H9 (cell line): ENCODE results near the gene SIPA1L3. TPM values are rescaled to one million over a fixed set of nuclear protein-coding genes. Genes with fewer than 3 reads are reported as not detected.

Experiments
- DNase-seq: peaks from one replicate; pipeline ENCODE4 v3.0.0-alpha.2; 2017
- H2AFZ ChIP-seq: one replicate; pipeline ENCODE4 v1.6.1; 2013; ENCODE audit warnings: mild to moderate bottlenecking, low read length, control low read depth, moderate library complexity
- H2AK5ac ChIP-seq: 2 replicates; pipeline ENCODE4 v1.6.1; 2013; ENCODE audit warnings: low read length, control low read depth, mixed read lengths; ENCODE audit not compliant: insufficient read length
- H2BK120ac ChIP-seq: one replicate; pipeline ENCODE4 v1.6.1; 2013; ENCODE audit warnings: low read depth, mild to moderate bottlenecking, low read length, control low read depth, inconsistent platforms; ENCODE audit not compliant: poor library complexity, severe bottlenecking
- H2BK12ac ChIP-seq: 2 replicates; pipeline ENCODE4 v1.6.1; 2013; ENCODE audit warnings: low read length, control low read depth, mixed read lengths, low read depth; ENCODE audit not compliant: insufficient read length
- H2BK15ac ChIP-seq: 2 replicates; pipeline ENCODE4 v1.6.1; 2013; ENCODE audit warnings: low read depth, low read length, control low read depth
- H2BK20ac ChIP-seq: one replicate; pipeline ENCODE4 v1.6.1; 2013; ENCODE audit warnings: low read depth, mild to moderate bottlenecking, low read length, control low read depth, inconsistent platforms; ENCODE audit not compliant: poor library complexity, severe bottlenecking
- H2BK5ac ChIP-seq: 2 replicates; pipeline ENCODE4 v1.6.1; 2013; ENCODE audit warnings: low read length, control low read depth, mixed read lengths; ENCODE audit not compliant: insufficient read length
- H3K14ac ChIP-seq: 2 replicates; pipeline ENCODE4 v1.6.1; 2013; ENCODE audit warnings: low read length, control low read depth; ENCODE audit not compliant: insufficient read depth
- H3K18ac ChIP-seq: 2 replicates; pipeline ENCODE4 v1.6.1; 2013; ENCODE audit warnings: low read depth, mild to moderate bottlenecking, mixed read lengths, low read length, control low read depth; ENCODE audit not compliant: insufficient read length
- H3K23ac ChIP-seq: 2 replicates; pipeline ENCODE4 v1.6.1; 2013; ENCODE audit warnings: low read length, control low read depth, mixed read lengths, low read depth; ENCODE audit not compliant: insufficient read length
- H3K23me2 ChIP-seq: 2 replicates; pipeline ENCODE4 v1.6.1; 2013; ENCODE audit warnings: low read depth, mild to moderate bottlenecking, mixed read lengths, low read length, control low read depth; ENCODE audit not compliant: insufficient read length, poor library complexity, severe bottlenecking
- H3K27ac ChIP-seq: 2 replicates; pipeline ENCODE4 v1.5.1; 2013; ENCODE audit warnings: low read length, control low read depth, mixed read lengths, low read depth; ENCODE audit not compliant: insufficient read length
- H3K27me3 ChIP-seq: 2 replicates; pipeline ENCODE4 v1.6.1; 2013; ENCODE audit warnings: low read length, control low read depth, inconsistent platforms; ENCODE audit not compliant: insufficient read depth
- H3K4ac ChIP-seq: 2 replicates; pipeline ENCODE4 v1.6.1; 2013; ENCODE audit warnings: low read depth, mild to moderate bottlenecking, control low read depth, inconsistent platforms, low read length, moderate library complexity
- H3K4me1 ChIP-seq: 2 replicates; pipeline ENCODE4 v1.6.1; 2013; ENCODE audit warnings: low read length, control low read depth, inconsistent platforms; ENCODE audit not compliant: insufficient read depth
- H3K4me2 ChIP-seq: 2 replicates; pipeline ENCODE4 v1.6.1; 2013; ENCODE audit warnings: low read length, control low read depth, mixed read lengths; ENCODE audit not compliant: insufficient read length, insufficient read depth
- H3K56ac ChIP-seq: 2 replicates; pipeline ENCODE4 v1.6.1; 2013; ENCODE audit warnings: low read depth, mild to moderate bottlenecking, mixed read lengths, low read length, control low read depth; ENCODE audit not compliant: insufficient read length
- H3K79me1 ChIP-seq: 2 replicates; pipeline ENCODE4 v1.6.1; 2013; ENCODE audit warnings: low read depth, mild to moderate bottlenecking, moderate library complexity, low read length, control low read depth, inconsistent platforms; ENCODE audit not compliant: insufficient read depth, poor library complexity, severe bottlenecking
- H3K79me2 ChIP-seq: 2 replicates; pipeline ENCODE4 v1.6.1; 2013; ENCODE audit warnings: low read length, control low read depth, inconsistent platforms; ENCODE audit not compliant: insufficient read depth
- H3K9ac ChIP-seq: 2 replicates; pipeline ENCODE4 v1.6.1; 2013; ENCODE audit warnings: low read length, control low read depth, mixed read lengths; ENCODE audit not compliant: insufficient read length; ENCODE audit errors: extremely low read depth
- H3K9me3 ChIP-seq: one replicate; pipeline ENCODE4 v1.6.1; 2013; ENCODE audit warnings: low read depth, low read length, inconsistent platforms; ENCODE audit not compliant: control insufficient read depth
- H3T11ph ChIP-seq: one replicate; pipeline ENCODE4 v1.6.1; 2013; ENCODE audit warnings: mild to moderate bottlenecking, low read length, control low read depth, inconsistent platforms
- H4K20me1 ChIP-seq: one replicate; pipeline ENCODE4 v1.6.1; 2013; ENCODE audit not compliant: control insufficient read depth, insufficient read length, insufficient read depth
- H4K5ac ChIP-seq: 2 replicates; pipeline ENCODE4 v1.6.1; 2013; ENCODE audit warnings: low read depth, mild to moderate bottlenecking, mixed read lengths, low read length, control low read depth; ENCODE audit not compliant: insufficient read length
- H4K8ac ChIP-seq: replicated peaks from 2 replicates; pipeline ENCODE4 v1.6.1; 2013; ENCODE audit warnings: low read length, control low read depth, mixed read lengths, low read depth; ENCODE audit not compliant: insufficient read length
- H4K91ac ChIP-seq: 2 replicates; pipeline ENCODE4 v1.6.1; 2013; ENCODE audit warnings: low read depth, mild to moderate bottlenecking, moderate library complexity, mixed read lengths, low read length, control low read depth; ENCODE audit not compliant: insufficient read length
- H3K27ac Mint-ChIP-seq, 3 experiments: 2 replicates in 2 of 3; 3 replicates in 1 of 3; pipeline ENCODE4 v1.8.0; 2020 to 2021; ENCODE audit warnings: mixed read lengths in 3 of 3, mild to moderate bottlenecking in 1 of 3, moderate library complexity in 1 of 3
- H3K27me3 Mint-ChIP-seq: 2 replicates; pipeline ENCODE4 v1.8.0; 2021; ENCODE audit warnings: low read depth, mild to moderate bottlenecking, moderate library complexity, mixed read lengths
- H3K36me3 Mint-ChIP-seq, 3 experiments: 2 replicates in 2 of 3; 3 replicates in 1 of 3; pipeline ENCODE4 v1.8.0; 2020 to 2021; ENCODE audit warnings: low read depth in 3 of 3, mixed read lengths in 3 of 3; ENCODE audit not compliant: insufficient read depth in 1 of 3
- H3K4me1 Mint-ChIP-seq, 2 experiments: 2 replicates each; pipeline ENCODE4 v1.8.0; 2020; ENCODE audit warnings: mixed read lengths in 2 of 2
- H3K4me3 Mint-ChIP-seq, 2 experiments: 2 replicates in 1 of 2; 3 replicates in 1 of 2; pipeline ENCODE4 v1.8.0; 2020 to 2021; ENCODE audit warnings: mild to moderate bottlenecking in 2 of 2, mixed read lengths in 2 of 2, moderate library complexity in 1 of 2
- H3K9me3 Mint-ChIP-seq, 2 experiments: 2 replicates in 1 of 2; 3 replicates in 1 of 2; pipeline ENCODE4 v1.8.0; 2020; ENCODE audit warnings: mild to moderate bottlenecking in 2 of 2, mixed read lengths in 2 of 2, moderate library complexity in 1 of 2
- CTCF ChIP-seq: fragments of 200-600 bp; sonication (generic); conservative IDR thresholded peaks from 3 replicates; pipeline ENCODE4 v1.8.0; 2021; ENCODE audit warnings: antibody characterized with exemption, mild to moderate bottlenecking
- WGBS: extraction: QIAGEN DNeasy Blood & Tissue Kit; methylation state at CpG from one replicate; pipeline ENCODE4 v1.1.7; 2013; ENCODE audit warnings: missing lambda C conversion rate, low lambda C conversion rate, mixed read lengths; ENCODE audit not compliant: insufficient read length; ENCODE audit errors: extremely low coverage; 5-methylcytosine and 5-hydroxymethylcytosine counted together
- total RNA-seq: library from RNA; stranded (reverse); gene quantifications from 2 replicates; pipeline ENCODE4 v1.2.1, GENCODE V29; 2021

SIPA1L3 gene
- total RNA-seq, 1 experiment from 2014 or later = 40.1 TPM

- no peak overlapping the region for H3T11ph ChIP-seq
- no peak overlapping the region for H3K4ac ChIP-seq
- no peak overlapping the region for H3K9ac ChIP-seq
- Mint-ChIP-seq H3K27me3 (no peaks in the 10 kb centered on the region; the same call in 1 of the 2 replicates), H3K27ac (peak overlapping the region; percentile 89 to 96 (median 89)), H3K4me1 (peaks cover 42 to 44% of the 10 kb centered on the region in 2 experiments), H3K36me3 (peaks cover 0 to 2% (median 1%) of the 10 kb centered on the region in 3 experiments; a peak in 2 of 7 replicates), H3K9me3 (no peaks in the 10 kb centered on the region; a peak in 1 of 5 replicates), H3K4me3 (peak overlapping the region in 1 of 2 experiments; percentile 21; a peak in 2 of 5 replicates)
- no peak overlapping the region for H3K23ac ChIP-seq
- peaks cover 5% of the 10 kb centered on the region for H3K79me1 ChIP-seq
- H3K56ac ChIP-seq = no peak overlapping the region
- peaks cover 16% of the 10 kb centered on the region; the same call in 1 of the 2 replicates for H3K4me1 ChIP-seq
- H3K4me2 ChIP-seq = no peak overlapping the region
- peak overlapping the region; percentile 73; the same call in 1 of the 2 replicates for H3K14ac ChIP-seq
- H2BK5ac ChIP-seq = no peak overlapping the region
- H2BK120ac ChIP-seq = no peak overlapping the region
- no peak overlapping the region for H4K91ac ChIP-seq
- TF ChIP-seq CTCF = no peak
- 0 out of 2 replicates have a peak overlapping the region, but pooled peaks have one; percentile 27 for H2BK15ac ChIP-seq
- H2BK20ac ChIP-seq = no peak overlapping the region
- H2AK5ac ChIP-seq = no peak overlapping the region
- no peaks in the 10 kb centered on the region for H4K20me1 ChIP-seq
- H2BK12ac ChIP-seq = no peak overlapping the region
- no peak for DNase-seq
- no CpG with 5 or more reads among the region's 10 CpGs for WGBS
- no peaks in the 10 kb centered on the region for H3K9me3 ChIP-seq
- 0 out of 2 replicates have a peak, but pooled peaks cover 2% of the 10 kb centered on the region for H3K79me2 ChIP-seq
- H4K5ac ChIP-seq = no peak overlapping the region
- no peak overlapping the region for H2AFZ ChIP-seq
- H3K27me3 ChIP-seq = no peaks in the 10 kb centered on the region
- H3K27ac ChIP-seq = no peak overlapping the region
- H4K8ac ChIP-seq = no peak overlapping the region
- H3K23me2 ChIP-seq = no peaks in the 10 kb centered on the region
- H3K18ac ChIP-seq = peak overlapping the region; percentile 57
These were observed 151.1 kb downstream of the SIPA1L3 start for GRCh38 chr19:38057959-38058690.
